Subcutaneous adipose tissue (tissue), 4 donors: ENCODE data around the gene TUBGCP6. TPM values are rescaled to one million over a fixed set of nuclear protein-coding genes. Genes with fewer than 3 reads are reported as not detected.

Source experiments
- CTCF ChIP-seq: fragments of 450-650 bp; IDR thresholded peaks from one replicate; pipeline ENCODE4 v1.5.1; 2016; ENCODE audit warnings: low read depth, mild to moderate bottlenecking, control low read depth, antibody characterized with exemption, moderate library complexity
- total RNA-seq, 4 donors: library from RNA; depleted of rRNA; stranded (reverse); fragments of >200 nt; gene quantifications; one replicate each; pipeline ENCODE4 v1.1.0, GENCODE V29; 2016

Gene TUBGCP6
- total RNA-seq, 4 donors from 2014 or later, result 21.1 to 60.3 (median 25.6) TPM

- no peak for TF ChIP-seq CTCF
Observed at GRCh38 chr22:50251477-50252081, 6.8 kb upstream of the TUBGCP6 start.

GRCh38 chr22:50250555-50251476, 6.0 kb upstream of the TUBGCP6 start, which contains the start of gene HDAC10:
TSS of gene HDAC10 (minus strand) at chr22:50251265. CDS start at chr22:50251032, 233 bp downstream.
- TF ChIP-seq CTCF, result no peak

- no peak for TF ChIP-seq CTCF
Observed at GRCh38 chr22:50250249-50250554, 5.4 kb upstream of the TUBGCP6 start.

GRCh38 chr22:50249341-50250248, 4.8 kb upstream of the TUBGCP6 start:
- TF ChIP-seq CTCF, result no peak

GRCh38 chr22:50248196-50249081, 3.6 kb upstream of the TUBGCP6 start:
- no peak for TF ChIP-seq CTCF

GRCh38 chr22:50247748-50248147, 2.9 kb upstream of the TUBGCP6 start:
- TF ChIP-seq CTCF, result no peak
